Mucosa of rectum (tissue), 2 donors: ENCODE data around the gene RINL.

Experiments
- H3K27ac ChIP-seq, 2 donors: one replicate each; pipeline ENCODE4 v1.7.0; 2013; ENCODE audit warnings: inconsistent platforms in 2 of 2, low read depth in 2 of 2, low read length in 2 of 2
- H3K27me3 ChIP-seq, 2 donors: one replicate each; pipeline ENCODE4 v1.7.0; 2013; ENCODE audit warnings: low read length in 2 of 2; ENCODE audit not compliant: control insufficient read depth in 2 of 2, insufficient read depth in 2 of 2
- H3K36me3 ChIP-seq, 2 donors: one replicate each; pipeline ENCODE4 v1.7.0; 2013; ENCODE audit warnings: low read length in 2 of 2; ENCODE audit not compliant: control insufficient read depth in 2 of 2, insufficient read depth in 2 of 2
- H3K4me1 ChIP-seq, 2 donors: one replicate each; pipeline ENCODE4 v1.7.0; 2013; ENCODE audit warnings: low read length in 2 of 2, mild to moderate bottlenecking in 1 of 2; ENCODE audit not compliant: control insufficient read depth in 2 of 2, insufficient read depth in 2 of 2
- H3K4me3 ChIP-seq, 2 donors: one replicate each; pipeline ENCODE4 v1.7.0; 2013; ENCODE audit warnings: low read length in 2 of 2
- H3K9ac ChIP-seq, 2 donors: one replicate each; pipeline ENCODE4 v1.7.0; 2013; ENCODE audit warnings: low read length in 2 of 2, low read depth in 1 of 2, mild to moderate bottlenecking in 1 of 2
- H3K9me3 ChIP-seq, 2 donors: one replicate each; pipeline ENCODE4 v1.7.0; 2013; ENCODE audit warnings: low read length in 2 of 2; ENCODE audit not compliant: control insufficient read depth in 2 of 2
- donor health status: healthy.
- donor health status: Normal muscosa, but diverticular disease.

The RINL gene

GRCh38 chr19:38877781-38878574 lies at the start of gene RINL:
Gene RINL, minus strand, starts transcription at chr19:38878275. Its CDS starts 1,533 bp downstream, at chr19:38876742.
- Histone ChIP-seq H3K9ac (peak within 1 kb of the TSS; percentile 63 to 64), H3K27me3 (no peaks in the 10 kb centered on the region), H3K27ac (peak within 1 kb of the TSS; percentile 74 to 83), H3K9me3 (no peaks in the 10 kb centered on the region), H3K4me1 (peaks cover 14 to 18% of the 10 kb centered on the region in 2 donors), H3K36me3 (peaks cover 0 to 3% of the 10 kb centered on the region in 2 donors), H3K4me3 (peak within 1 kb of the TSS; percentile 39 to 57)

GRCh38 chr19:38924388-38924787 lies 46.3 kb upstream of the RINL start:
- Histone ChIP-seq H3K36me3 (peaks cover 5 to 21% of the 10 kb centered on the region in 2 donors), H3K9ac (no peak overlapping the region), H3K9me3 (no peaks in the 10 kb centered on the region), H3K27me3 (no peaks in the 10 kb centered on the region), H3K4me1 (no peaks in the 10 kb centered on the region), H3K4me3 (no peak overlapping the region), H3K27ac (no peak overlapping the region)

GRCh38 chr19:38922482-38922881 lies 44.4 kb upstream of the RINL start:
- no peak overlapping the region for H3K9ac ChIP-seq
- H3K9me3 ChIP-seq = no peaks in the 10 kb centered on the region
- peaks cover 5 to 21% of the 10 kb centered on the region in 2 donors for H3K36me3 ChIP-seq
- H3K27ac ChIP-seq = no peak overlapping the region
- no peak overlapping the region for H3K4me3 ChIP-seq
- no peaks in the 10 kb centered on the region for H3K27me3 ChIP-seq
- no peaks in the 10 kb centered on the region for H3K4me1 ChIP-seq

DNA sequence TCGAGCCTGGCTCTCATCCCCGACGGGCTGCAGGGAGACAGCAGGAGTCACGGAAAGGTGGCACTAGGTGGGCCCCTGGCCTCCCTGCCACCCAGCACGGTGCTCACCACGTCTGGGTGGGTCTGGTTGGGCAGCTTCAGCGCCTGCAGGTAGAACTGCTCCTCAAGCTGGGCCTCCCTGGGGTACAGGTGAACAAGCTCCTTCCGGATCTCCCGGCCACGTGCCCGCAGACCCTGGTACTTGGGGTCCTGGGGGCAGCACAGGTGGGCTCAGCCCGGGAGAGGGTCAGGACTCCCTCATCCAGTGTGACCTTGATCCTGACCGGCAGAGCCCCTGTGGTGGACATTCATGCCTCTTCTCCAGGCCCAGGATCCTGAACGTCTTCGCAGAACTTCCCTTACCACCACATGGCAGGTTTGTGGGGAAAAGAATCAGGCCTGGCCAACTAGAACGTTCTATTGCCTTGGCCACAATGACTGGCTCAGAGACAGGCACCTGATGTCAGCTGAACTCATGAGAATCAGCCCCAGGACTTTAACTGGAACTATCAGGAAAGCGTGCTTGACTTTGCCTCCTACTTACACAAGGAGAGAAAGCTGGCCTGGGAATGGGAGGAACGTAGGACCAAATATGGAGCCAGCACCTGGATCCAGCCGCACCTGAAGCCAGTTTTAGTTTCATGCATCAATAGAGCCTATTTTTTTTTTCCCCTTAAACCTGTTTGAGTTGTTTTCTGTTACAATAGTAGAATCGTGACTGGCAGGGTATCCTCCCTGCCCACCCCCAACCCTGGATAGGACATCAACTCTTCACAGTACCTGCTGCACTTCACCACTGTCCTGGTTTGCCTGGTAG lies 43.6 kb upstream of the RINL start:
- no peaks in the 10 kb centered on the region for H3K9me3 ChIP-seq
- no peaks in the 10 kb centered on the region for H3K4me1 ChIP-seq
- H3K4me3 ChIP-seq = no peak overlapping the region
- peaks cover 5 to 21% of the 10 kb centered on the region in 2 donors for H3K36me3 ChIP-seq
- no peaks in the 10 kb centered on the region for H3K27me3 ChIP-seq
- no peak overlapping the region for H3K9ac ChIP-seq
- H3K27ac ChIP-seq = no peak overlapping the region

- Histone ChIP-seq H3K27me3 (no peaks in the 10 kb centered on the region), H3K36me3 (peaks cover 5 to 21% of the 10 kb centered on the region in 2 donors), H3K9me3 (no peaks in the 10 kb centered on the region), H3K4me1 (no peaks in the 10 kb centered on the region), H3K27ac (no peak overlapping the region), H3K9ac (no peak overlapping the region), H3K4me3 (no peak overlapping the region)
Measured at GRCh38 chr19:38920602-38921419, 42.7 kb upstream of the RINL start.

- H3K4me3 ChIP-seq = no peak overlapping the region
- no peaks in the 10 kb centered on the region for H3K9me3 ChIP-seq
- no peaks in the 10 kb centered on the region for H3K4me1 ChIP-seq
- no peaks in the 10 kb centered on the region for H3K27me3 ChIP-seq
- no peak overlapping the region for H3K9ac ChIP-seq
- no peak overlapping the region for H3K27ac ChIP-seq
- H3K36me3 ChIP-seq = peaks cover 0 to 15% of the 10 kb centered on the region in 2 donors
Measured at GRCh38 chr19:38919837-38920601, 41.9 kb upstream of the RINL start.

- no peaks in the 10 kb centered on the region for H3K9me3 ChIP-seq
- peaks cover 0 to 6% of the 10 kb centered on the region in 2 donors for H3K36me3 ChIP-seq
- H3K27me3 ChIP-seq = no peaks in the 10 kb centered on the region
- H3K4me1 ChIP-seq = no peaks in the 10 kb centered on the region
- no peak overlapping the region for H3K4me3 ChIP-seq
- H3K9ac ChIP-seq = no peak overlapping the region
- H3K27ac ChIP-seq = no peak overlapping the region
Measured at GRCh38 chr19:38918526-38918925, 40.5 kb upstream of the RINL start.

DNA sequence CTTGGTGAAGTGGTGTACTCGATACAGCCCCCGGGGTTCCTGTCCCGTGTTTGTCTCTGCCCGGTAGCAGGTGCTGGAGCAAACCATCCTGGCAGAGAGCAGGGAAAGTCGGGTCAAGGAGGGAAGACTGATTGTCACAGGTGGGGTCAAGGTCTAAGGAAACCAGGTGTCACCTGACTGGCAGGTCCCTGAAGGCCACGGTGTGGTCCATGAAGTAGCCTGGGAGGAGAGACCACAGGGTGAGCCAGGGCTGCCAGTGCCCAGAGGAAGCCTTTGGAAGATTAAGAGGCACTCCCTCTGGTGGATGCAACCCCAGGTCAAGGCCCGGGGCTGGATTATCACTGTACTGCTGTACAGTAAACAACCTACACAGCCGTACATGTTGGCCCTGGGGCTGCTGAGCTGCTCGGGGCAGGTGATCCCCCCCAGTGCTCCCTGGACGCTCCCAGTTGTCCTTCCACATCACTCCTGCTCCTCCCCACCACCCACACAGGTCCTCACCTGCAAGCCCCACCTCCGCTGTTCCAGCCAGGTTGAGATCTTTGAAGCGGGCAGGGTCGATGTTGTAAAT lies 39.9 kb upstream of the RINL start:
- H3K4me3 ChIP-seq = no peak overlapping the region
- no peaks in the 10 kb centered on the region for H3K9me3 ChIP-seq
- H3K36me3 ChIP-seq = peaks cover 0 to 6% of the 10 kb centered on the region in 2 donors
- no peak overlapping the region for H3K27ac ChIP-seq
- H3K27me3 ChIP-seq = no peaks in the 10 kb centered on the region
- no peaks in the 10 kb centered on the region for H3K4me1 ChIP-seq
- no peak overlapping the region for H3K9ac ChIP-seq

DNA sequence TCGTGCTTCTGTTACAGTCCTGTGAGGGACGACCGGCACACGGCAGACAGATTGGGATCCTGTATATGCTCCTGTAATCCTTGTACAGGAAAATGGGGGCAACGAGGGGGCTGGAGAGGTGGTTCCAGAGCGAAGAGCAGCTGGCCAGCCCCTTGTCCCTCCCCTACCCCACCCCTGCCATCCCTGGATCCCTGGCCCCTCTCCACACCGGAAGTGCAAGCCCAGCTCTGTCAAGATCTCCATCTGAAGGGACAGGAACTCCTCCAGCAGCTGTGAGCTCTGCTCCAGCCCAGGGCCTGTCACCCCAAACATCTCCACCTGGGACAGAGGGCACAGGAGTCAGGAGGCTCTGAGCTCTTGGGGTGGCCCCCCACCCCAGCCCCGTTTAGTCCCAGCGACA lies 39.4 kb upstream of the RINL start:
- Histone ChIP-seq H3K9me3 (no peaks in the 10 kb centered on the region), H3K36me3 (peaks cover 0 to 6% of the 10 kb centered on the region in 2 donors), H3K9ac (no peak overlapping the region), H3K27ac (no peak overlapping the region), H3K4me3 (no peak overlapping the region), H3K4me1 (no peaks in the 10 kb centered on the region), H3K27me3 (no peaks in the 10 kb centered on the region)
